Ishikawa (cell line): ENCODE results near the gene GNG5.
A peak's percentile ranks its signal among the peaks of the same experiment; 100 is the strongest.

Experiments used
- CEBPB ChIP-seq: IDR thresholded peaks from 2 replicates; pipeline ENCODE4 v1.6.1; 2012
- CREB1 ChIP-seq: IDR thresholded peaks from 2 replicates; pipeline ENCODE4 v1.6.1; 2012; ENCODE audit warnings: low read depth
- EGR1 ChIP-seq: IDR thresholded peaks from 2 replicates; pipeline ENCODE4 v1.6.1; 2012
- EP300 ChIP-seq: IDR thresholded peaks from 2 replicates; pipeline ENCODE4 v1.6.1; 2012; ENCODE audit warnings: borderline replicate concordance
- FOXM1 ChIP-seq: IDR thresholded peaks from 2 replicates; pipeline ENCODE4 v1.6.1; 2012; ENCODE audit warnings: low read depth, borderline replicate concordance
- NFIC ChIP-seq: IDR thresholded peaks from 2 replicates; pipeline ENCODE4 v1.6.1; 2012
- RAD21 ChIP-seq: IDR thresholded peaks from 2 replicates; pipeline ENCODE4 v1.6.1; 2012; ENCODE audit warnings: low read depth
- REST ChIP-seq: IDR thresholded peaks from 2 replicates; pipeline ENCODE4 v1.6.1; 2012; ENCODE audit warnings: low read depth, mild to moderate bottlenecking
- TAF1 ChIP-seq: IDR thresholded peaks from 2 replicates; pipeline ENCODE4 v1.6.1; 2012; ENCODE audit warnings: low read depth, mild to moderate bottlenecking
- TCF12 ChIP-seq: IDR thresholded peaks from 2 replicates; pipeline ENCODE4 v1.6.1; 2012; ENCODE audit warnings: low read depth
- TEAD4 ChIP-seq: IDR thresholded peaks from 2 replicates; pipeline ENCODE4 v1.6.1; 2012
- USF1 ChIP-seq: IDR thresholded peaks from 2 replicates; pipeline ENCODE4 v1.6.1; 2012
- YY1 ChIP-seq: IDR thresholded peaks from 2 replicates; pipeline ENCODE4 v1.6.1; 2012; ENCODE audit warnings: low read depth
- ZBTB7A ChIP-seq: IDR thresholded peaks from 2 replicates; pipeline ENCODE4 v1.6.1; 2012; ENCODE audit warnings: low read depth
- TF ChIP-seq, protein P1 (sequence below): IDR thresholded peaks from 2 replicates; pipeline ENCODE4 v1.6.1; 2012

Gene GNG5

DNA sequence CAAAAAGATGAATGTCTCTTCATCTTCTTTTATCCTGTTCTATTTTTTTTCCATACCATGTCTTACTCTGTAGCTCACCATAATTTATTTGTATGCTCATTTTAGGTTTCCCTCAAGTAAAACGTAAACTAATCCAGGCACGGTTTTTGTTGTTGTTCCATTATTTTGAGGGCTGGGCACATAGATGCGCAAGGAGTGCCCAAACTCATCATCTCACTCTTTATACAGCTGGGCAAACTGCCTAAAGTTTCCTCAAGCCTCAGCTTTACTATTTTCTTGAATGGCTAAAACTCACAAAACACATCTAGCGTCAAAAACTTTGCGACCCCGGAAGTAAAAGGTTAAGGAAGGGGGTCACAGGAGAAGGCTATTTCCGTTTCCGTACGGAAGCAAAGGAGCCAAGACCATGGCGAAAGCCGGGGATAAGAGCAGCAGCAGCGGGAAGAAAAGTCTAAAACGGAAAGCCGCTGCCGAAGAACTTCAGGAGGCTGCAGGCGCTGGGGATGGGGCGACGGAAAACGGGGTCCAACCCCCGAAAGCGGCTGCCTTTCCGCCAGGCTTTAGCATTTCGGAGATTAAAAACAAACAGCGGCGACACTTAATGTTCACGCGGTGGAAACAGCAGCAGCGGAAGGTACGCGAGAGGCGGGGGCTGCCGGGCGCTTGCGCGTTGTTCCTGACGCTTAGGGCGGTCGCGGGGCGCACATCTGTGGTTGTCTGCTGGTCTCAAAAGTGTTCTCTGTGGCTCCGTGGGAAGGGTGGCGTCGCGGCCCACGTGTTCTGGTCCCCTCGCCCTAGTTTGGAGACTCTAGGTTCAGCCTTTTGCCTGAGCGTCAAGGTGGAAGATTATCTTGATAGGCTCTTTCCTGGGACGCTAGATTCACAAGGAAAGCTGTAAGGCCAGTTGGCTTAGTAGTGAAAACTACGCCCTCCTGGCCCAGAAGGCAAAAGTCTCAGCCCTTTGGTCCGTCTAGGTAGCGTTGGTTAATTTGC, 27.2 kb downstream of the GNG5 start, which contains the start of gene RPF1:
Gene RPF1, plus strand, starts transcription at position 391 of the 993 bp plus-strand sequence. Its CDS starts 16 bp downstream, at position 407.
- no peak for TF ChIP-seq CREB1
- peak; percentile 51 for TF ChIP-seq TCF12
- peak; percentile 24; the same call in 1 of the 2 replicates for TF ChIP-seq NFIC
- no peak for TF ChIP-seq ZBTB7A
- TF ChIP-seq EGR1, result no peak
- peak; percentile 90 for TF ChIP-seq TAF1
- TF ChIP-seq FOXM1, result no peak
- TF ChIP-seq, protein P1, sequence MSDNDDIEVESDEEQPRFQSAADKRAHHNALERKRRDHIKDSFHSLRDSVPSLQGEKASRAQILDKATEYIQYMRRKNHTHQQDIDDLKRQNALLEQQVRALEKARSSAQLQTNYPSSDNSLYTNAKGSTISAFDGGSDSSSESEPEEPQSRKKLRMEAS, result peak; percentile 83
- TF ChIP-seq TEAD4, result no peak
- 0 out of 2 replicates have a peak, but pooled peaks have one; percentile 17 for TF ChIP-seq CEBPB
- TF ChIP-seq YY1, result peak; percentile 87
- no peak for TF ChIP-seq RAD21
- no peak for TF ChIP-seq REST
- TF ChIP-seq USF1, result peak; percentile 38; the same call in 1 of the 2 replicates
- no peak for TF ChIP-seq EP300

- no peak for TF ChIP-seq TCF12
- TF ChIP-seq YY1, result no peak
- no peak for TF ChIP-seq RAD21
- TF ChIP-seq ZBTB7A, result no peak
- no peak for TF ChIP-seq EP300
- TF ChIP-seq TAF1, result no peak
- TF ChIP-seq FOXM1, result no peak
- no peak for TF ChIP-seq CREB1
- no peak for TF ChIP-seq CEBPB
- no peak for TF ChIP-seq NFIC
- no peak for TF ChIP-seq USF1
- no peak for TF ChIP-seq TEAD4
- TF ChIP-seq REST, result no peak
- no peak for TF ChIP-seq EGR1
- TF ChIP-seq, protein P1, result no peak
Measured at GRCh38 chr1:84476225-84476624, 30.2 kb downstream of the GNG5 start.

GRCh38 chr1:84467298-84467697, 39.1 kb downstream of the GNG5 start:
- no peak for TF ChIP-seq TCF12
- no peak for TF ChIP-seq NFIC
- no peak for TF ChIP-seq FOXM1
- TF ChIP-seq, protein P1, result no peak
- TF ChIP-seq REST, result no peak
- TF ChIP-seq ZBTB7A, result no peak

GRCh38 chr1:84462118-84462517, 44.3 kb downstream of the GNG5 start:
- no peak for TF ChIP-seq YY1
- TF ChIP-seq FOXM1, result no peak
- TF ChIP-seq NFIC, result no peak
- TF ChIP-seq, protein P1, result no peak
- TF ChIP-seq RAD21, result no peak
- TF ChIP-seq CREB1, result no peak
- TF ChIP-seq REST, result no peak
- no peak for TF ChIP-seq TCF12
- TF ChIP-seq ZBTB7A, result no peak
- TF ChIP-seq EGR1, result no peak
- TF ChIP-seq EP300, result no peak
- no peak for TF ChIP-seq CEBPB
- no peak for TF ChIP-seq TEAD4
- no peak for TF ChIP-seq USF1
- no peak for TF ChIP-seq TAF1
